ENCODE results near the gene NRP1. TPM values are rescaled to one million over a fixed set of nuclear protein-coding genes. Genes with fewer than 3 reads are reported as not detected.

Gene NRP1
- total RNA-seq, 2 donors from 2014 or later, result 23.0 to 37.1 TPM

- Histone ChIP-seq H3K27me3 (replicated peaks; ENCODE audit: insufficient read depth) (no peaks in the 10 kb centered on the region), H3K27ac (no peak overlapping the region), H3K4me3 (no peak overlapping the region), H3K9me3 (no peaks in the 10 kb centered on the region), H3K4me1 (replicated peaks) (peaks cover 7% of the 10 kb centered on the region), H3K36me3 (no peaks in the 10 kb centered on the region)
- 95% methylated on average over 3 of the region's 3 CpGs for whole genome bisulfite sequencing
- no peak for DNase-seq (ENCODE audit: low spot score)
- intact Hi-C loops (cut with DNase I), result no loop called here
- TF ChIP-seq POLR2AphosphoS5 (IDR thresholded peaks at IDR 0.05) (no peak), POLR2A (IDR thresholded peaks at IDR 0.05) (no peak)
- TF ChIP-seq, protein P1, sequence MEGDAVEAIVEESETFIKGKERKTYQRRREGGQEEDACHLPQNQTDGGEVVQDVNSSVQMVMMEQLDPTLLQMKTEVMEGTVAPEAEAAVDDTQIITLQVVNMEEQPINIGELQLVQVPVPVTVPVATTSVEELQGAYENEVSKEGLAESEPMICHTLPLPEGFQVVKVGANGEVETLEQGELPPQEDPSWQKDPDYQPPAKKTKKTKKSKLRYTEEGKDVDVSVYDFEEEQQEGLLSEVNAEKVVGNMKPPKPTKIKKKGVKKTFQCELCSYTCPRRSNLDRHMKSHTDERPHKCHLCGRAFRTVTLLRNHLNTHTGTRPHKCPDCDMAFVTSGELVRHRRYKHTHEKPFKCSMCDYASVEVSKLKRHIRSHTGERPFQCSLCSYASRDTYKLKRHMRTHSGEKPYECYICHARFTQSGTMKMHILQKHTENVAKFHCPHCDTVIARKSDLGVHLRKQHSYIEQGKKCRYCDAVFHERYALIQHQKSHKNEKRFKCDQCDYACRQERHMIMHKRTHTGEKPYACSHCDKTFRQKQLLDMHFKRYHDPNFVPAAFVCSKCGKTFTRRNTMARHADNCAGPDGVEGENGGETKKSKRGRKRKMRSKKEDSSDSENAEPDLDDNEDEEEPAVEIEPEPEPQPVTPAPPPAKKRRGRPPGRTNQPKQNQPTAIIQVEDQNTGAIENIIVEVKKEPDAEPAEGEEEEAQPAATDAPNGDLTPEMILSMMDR (IDR thresholded peaks at IDR 0.05), result no peak
Observed at GRCh38 chr10:33196377-33196706, 138.1 kb downstream of the NRP1 start.

DNA sequence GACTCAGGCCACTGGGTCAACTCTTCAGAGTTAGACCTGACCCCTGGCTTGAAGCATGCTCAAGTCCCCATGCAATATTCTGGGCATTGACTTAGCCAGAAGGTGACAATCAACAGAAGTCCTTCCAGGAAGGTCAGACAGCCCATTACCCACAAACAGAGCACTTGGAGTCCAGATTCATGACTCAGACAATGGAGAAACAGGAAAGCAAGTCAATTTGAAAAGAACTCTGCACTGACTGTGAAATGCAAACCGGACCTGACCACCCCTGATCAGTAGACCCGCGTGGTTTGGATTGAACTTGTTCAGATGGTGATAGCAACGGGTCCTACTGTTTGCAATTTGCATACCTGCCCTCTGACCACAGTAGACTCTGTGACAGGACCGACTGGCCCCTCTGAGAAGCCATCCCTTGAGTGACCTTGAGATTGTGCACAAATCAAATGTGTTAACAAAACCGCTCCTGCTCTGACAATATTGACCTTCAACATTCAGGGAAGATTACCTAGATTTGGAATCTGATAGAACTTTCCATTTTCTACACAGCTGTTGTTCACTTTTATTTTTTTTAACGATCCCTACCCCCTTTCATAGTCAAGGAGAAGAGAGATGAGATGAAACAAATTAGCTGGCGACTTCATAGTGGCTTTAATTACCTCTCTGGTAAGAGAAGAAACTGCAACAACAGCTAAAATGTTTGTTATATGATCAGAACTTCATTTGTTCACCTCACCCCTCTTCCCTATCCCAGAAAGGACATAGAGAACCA lies 138.7 kb downstream of the NRP1 start:
- TF ChIP-seq POLR2AphosphoS5 (IDR thresholded peaks at IDR 0.05), result no peak
- TF ChIP-seq POLR2A (IDR thresholded peaks at IDR 0.05), result no peak
- TF ChIP-seq, protein P1 (IDR thresholded peaks at IDR 0.05), result no peak
- intact Hi-C loops (cut with DNase I), result loop anchor here (2.0 kb wide), 1 partner anchor 75 kb away; no protein-coding TSS in a partner anchor
- 93% methylated on average over 8 of the region's 8 CpGs for WGBS
- Histone ChIP-seq H3K9me3 (no peaks in the 10 kb centered on the region), H3K4me1 (replicated peaks) (peaks cover 7% of the 10 kb centered on the region), H3K36me3 (no peaks in the 10 kb centered on the region), H3K27me3 (replicated peaks; ENCODE audit: insufficient read depth) (no peaks in the 10 kb centered on the region), H3K27ac (no peak overlapping the region), H3K4me3 (no peak overlapping the region)
- no peak for DNase-seq (ENCODE audit: low spot score)

DNA sequence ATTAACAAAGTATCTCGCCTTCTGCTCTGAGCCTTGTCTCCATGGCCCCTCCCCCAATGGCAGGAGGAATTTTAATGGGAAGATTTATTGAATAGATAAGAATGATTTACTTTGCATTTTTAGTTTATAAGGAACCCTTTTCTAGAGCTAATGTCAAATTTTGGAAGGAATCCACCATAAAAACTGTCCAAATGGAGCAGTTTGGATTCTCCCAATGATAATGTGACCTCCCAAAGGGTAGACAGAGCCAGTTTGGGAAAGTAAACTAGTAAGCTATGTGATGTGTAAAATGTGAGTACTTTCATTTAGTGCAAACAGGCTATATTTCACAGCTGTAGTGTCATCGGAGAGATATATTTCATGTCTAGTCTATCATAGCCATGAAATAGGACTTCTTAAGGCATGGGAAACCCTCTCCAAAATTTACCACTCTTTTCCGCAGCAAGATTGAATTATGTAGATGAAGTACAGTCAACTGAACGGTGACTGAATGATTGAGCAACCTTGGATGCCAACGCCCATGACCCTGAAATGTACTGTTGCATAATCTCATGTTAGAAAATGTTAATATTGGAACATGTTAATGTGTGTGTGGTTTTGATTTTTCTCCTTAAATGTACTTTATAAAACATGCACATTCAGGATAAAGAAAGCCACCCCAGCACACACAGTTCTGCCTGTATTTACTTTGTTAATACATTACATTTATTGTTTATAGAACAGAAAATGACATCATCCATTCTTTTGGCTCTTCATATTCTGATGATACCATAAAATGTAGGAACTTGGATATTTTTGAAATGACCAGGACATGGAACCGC lies 140.6 kb downstream of the NRP1 start:
- DNase-seq (ENCODE audit: low spot score), result peak; percentile 9
- Histone ChIP-seq H3K4me1 (replicated peaks) (peaks cover 7% of the 10 kb centered on the region), H3K27me3 (replicated peaks; ENCODE audit: insufficient read depth) (no peaks in the 10 kb centered on the region), H3K4me3 (no peak overlapping the region), H3K27ac (peak overlapping the region in 1 of 2 donors; percentile 45), H3K9me3 (no peaks in the 10 kb centered on the region), H3K36me3 (no peaks in the 10 kb centered on the region)
- WGBS, result 29% methylated on average over 6 of the region's 6 CpGs
- TF ChIP-seq POLR2AphosphoS5 (IDR thresholded peaks at IDR 0.05), result peak; percentile 32
- no peak for TF ChIP-seq POLR2A (IDR thresholded peaks at IDR 0.05)
- TF ChIP-seq, protein P1 (IDR thresholded peaks at IDR 0.05), result peak in 1 of 4 experiments; percentile 5
- intact Hi-C loops (cut with DNase I), result loop anchor here (2.0 to 5.0 kb wide), 3 partner anchors 77 to 1443 kb away; partner anchors contain the start of gene NRP1

GRCh38 chr10:33193057-33193700 lies 141.3 kb downstream of the NRP1 start:
- intact Hi-C loops (cut with DNase I), result loop anchor here (5.0 kb wide), 2 partner anchors 139 to 1444 kb away; partner anchors contain the start of gene NRP1
- H3K36me3 ChIP-seq, result no peaks in the 10 kb centered on the region
- no peaks in the 10 kb centered on the region for H3K27me3 ChIP-seq (replicated peaks; ENCODE audit: insufficient read depth)
- H3K4me1 ChIP-seq (replicated peaks), result peaks cover 7% of the 10 kb centered on the region
- 22% methylated on average over 12 of the region's 12 CpGs for WGBS
- TF ChIP-seq POLR2A (IDR thresholded peaks at IDR 0.05) (no peak), POLR2AphosphoS5 (IDR thresholded peaks at IDR 0.05) (peak; percentile 46)
- TF ChIP-seq, protein P1 (IDR thresholded peaks at IDR 0.05), result peak; percentile 57 to 77 (median 75)
- H3K9me3 ChIP-seq, result no peaks in the 10 kb centered on the region
- H3K27ac ChIP-seq, result peak overlapping the region; percentile 1 to 45
- peak; percentile 83 for DNase-seq (ENCODE audit: low spot score)
- no peak overlapping the region for H3K4me3 ChIP-seq
